ENCODE results near the gene UBC. TPM values are rescaled to one million over a fixed set of nuclear protein-coding genes. Genes with fewer than 3 reads are reported as not detected.
"Not testable (repeated sequence)": the region's sequence is repeated elsewhere in the genome, so short reads cannot be mapped to it uniquely, and the experiment has no call there.

UBC gene
- total RNA-seq, 2 donors from 2014 or later: 938 to 1,145 TPM

DNA sequence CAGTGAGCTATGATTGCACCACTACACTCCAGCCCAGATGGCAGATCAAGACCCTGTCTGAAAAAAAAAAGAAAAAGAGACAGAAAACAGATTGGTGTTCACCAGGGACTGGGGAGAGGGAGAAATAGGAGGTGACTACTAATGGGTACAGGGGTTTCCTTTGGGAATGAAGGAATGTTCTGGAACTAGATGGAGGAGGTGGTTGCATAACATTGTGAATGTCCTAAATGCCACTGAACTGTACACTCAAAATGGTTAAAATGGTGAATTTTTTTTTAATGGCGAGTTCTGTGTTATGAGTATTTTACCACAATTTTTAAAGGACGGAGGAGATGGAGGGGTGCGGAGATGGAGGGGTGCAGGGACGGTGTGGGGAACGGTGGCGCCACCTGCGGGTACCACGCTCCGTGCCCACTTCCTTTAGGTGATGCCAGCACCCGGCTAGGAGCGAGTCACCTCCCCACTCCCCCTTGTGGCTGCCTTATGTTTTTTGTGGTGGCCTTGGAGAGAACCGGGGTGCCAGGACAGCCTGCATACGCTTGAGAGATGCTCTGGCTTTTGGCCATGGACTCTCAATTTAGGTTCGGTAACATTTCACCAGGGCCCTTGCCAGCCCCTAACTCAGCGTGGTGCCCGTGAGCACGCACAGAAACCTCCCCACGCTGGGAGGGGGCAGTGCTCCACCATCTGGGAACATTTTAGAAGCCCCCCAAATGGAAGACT is 16.1 kb downstream of the UBC start:
- TF ChIP-seq, protein P1, sequence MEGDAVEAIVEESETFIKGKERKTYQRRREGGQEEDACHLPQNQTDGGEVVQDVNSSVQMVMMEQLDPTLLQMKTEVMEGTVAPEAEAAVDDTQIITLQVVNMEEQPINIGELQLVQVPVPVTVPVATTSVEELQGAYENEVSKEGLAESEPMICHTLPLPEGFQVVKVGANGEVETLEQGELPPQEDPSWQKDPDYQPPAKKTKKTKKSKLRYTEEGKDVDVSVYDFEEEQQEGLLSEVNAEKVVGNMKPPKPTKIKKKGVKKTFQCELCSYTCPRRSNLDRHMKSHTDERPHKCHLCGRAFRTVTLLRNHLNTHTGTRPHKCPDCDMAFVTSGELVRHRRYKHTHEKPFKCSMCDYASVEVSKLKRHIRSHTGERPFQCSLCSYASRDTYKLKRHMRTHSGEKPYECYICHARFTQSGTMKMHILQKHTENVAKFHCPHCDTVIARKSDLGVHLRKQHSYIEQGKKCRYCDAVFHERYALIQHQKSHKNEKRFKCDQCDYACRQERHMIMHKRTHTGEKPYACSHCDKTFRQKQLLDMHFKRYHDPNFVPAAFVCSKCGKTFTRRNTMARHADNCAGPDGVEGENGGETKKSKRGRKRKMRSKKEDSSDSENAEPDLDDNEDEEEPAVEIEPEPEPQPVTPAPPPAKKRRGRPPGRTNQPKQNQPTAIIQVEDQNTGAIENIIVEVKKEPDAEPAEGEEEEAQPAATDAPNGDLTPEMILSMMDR (IDR thresholded peaks at IDR 0.05): peak; percentile 25 to 56
- DNase-seq (ENCODE audit: low spot score): no peak
- no peak overlapping the region for H3K27ac ChIP-seq
- no peaks in the 10 kb centered on the region for H3K27me3 ChIP-seq
- H3K4me1 ChIP-seq: peaks cover 0 to 3% of the 10 kb centered on the region in 2 donors
- H3K36me3 ChIP-seq: no peaks in the 10 kb centered on the region
- H3K9me3 ChIP-seq: no peaks in the 10 kb centered on the region
- H3K4me3 ChIP-seq: no peak overlapping the region

DNA sequence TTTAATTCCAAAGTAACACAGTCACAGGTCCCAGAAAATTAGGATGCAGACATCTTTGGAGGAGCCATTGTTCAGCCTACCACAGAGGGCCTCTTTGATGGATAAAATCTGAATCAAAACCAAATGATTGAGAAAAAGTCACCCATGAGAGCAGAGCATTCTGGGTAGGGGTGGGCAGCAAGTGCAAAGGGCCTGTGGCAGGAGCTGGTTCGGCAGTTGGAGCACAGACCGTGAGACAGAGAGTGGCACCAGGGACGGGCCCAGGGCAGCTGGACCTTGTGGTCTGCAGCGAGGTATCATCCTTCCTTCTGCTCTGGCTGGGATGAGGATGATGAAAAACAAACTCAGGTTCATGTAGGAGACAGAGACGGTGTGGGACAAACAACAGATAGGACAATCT is 18.0 kb downstream of the UBC start:
- Histone ChIP-seq H3K36me3 (no peaks in the 10 kb centered on the region), H3K27ac (no peak overlapping the region), H3K4me3 (no peak overlapping the region), H3K27me3 (no peaks in the 10 kb centered on the region), H3K9me3 (no peaks in the 10 kb centered on the region), H3K4me1 (peaks cover 0 to 3% of the 10 kb centered on the region in 2 donors)
- TF ChIP-seq, protein P1 (IDR thresholded peaks at IDR 0.05): no peak
- no peak for DNase-seq (ENCODE audit: low spot score)

DNA sequence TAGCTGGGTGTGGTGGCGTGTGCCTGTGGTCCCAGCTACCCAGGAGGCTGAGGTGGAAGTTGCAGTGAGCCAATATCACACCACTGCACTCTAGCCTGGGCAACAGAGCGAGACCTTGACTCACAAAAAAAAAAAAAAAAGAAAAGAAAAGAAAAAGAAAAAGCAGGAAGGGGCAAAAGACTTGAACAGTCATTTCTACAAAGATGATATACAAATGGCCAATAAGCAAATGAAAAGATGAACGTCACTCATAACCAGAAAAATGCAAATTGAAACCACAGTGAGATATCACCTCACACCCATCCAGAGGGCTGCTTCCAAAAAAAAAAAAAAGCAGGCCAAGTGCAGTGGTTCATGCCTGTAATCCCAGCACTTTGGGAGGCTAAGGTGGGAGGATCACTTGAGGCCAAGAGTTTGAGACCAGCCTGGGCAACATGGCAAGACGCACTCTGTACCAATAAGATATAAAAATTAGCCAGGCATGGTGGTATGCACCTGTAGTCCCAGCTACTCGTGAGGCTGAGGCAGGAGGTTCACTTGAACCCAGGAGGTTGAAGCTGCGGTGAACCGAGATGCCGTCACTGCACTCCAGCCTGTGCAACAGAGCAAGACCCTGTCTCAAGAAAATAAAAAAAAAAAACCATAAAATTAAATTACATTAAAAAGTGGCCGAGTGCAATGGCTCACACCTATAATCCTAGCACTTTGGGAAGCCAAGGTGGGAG is 20.5 kb downstream of the UBC start:
- Histone ChIP-seq H3K36me3 (no peaks in the 10 kb centered on the region), H3K27me3 (no peaks in the 10 kb centered on the region), H3K4me1 (peaks cover 0 to 3% of the 10 kb centered on the region in 2 donors), H3K4me3 (no peak overlapping the region), H3K9me3 (no peaks in the 10 kb centered on the region), H3K27ac (no peak overlapping the region)
- TF ChIP-seq, protein P1 (IDR thresholded peaks at IDR 0.05): no peak
- no peak for DNase-seq (ENCODE audit: low spot score)

DNA sequence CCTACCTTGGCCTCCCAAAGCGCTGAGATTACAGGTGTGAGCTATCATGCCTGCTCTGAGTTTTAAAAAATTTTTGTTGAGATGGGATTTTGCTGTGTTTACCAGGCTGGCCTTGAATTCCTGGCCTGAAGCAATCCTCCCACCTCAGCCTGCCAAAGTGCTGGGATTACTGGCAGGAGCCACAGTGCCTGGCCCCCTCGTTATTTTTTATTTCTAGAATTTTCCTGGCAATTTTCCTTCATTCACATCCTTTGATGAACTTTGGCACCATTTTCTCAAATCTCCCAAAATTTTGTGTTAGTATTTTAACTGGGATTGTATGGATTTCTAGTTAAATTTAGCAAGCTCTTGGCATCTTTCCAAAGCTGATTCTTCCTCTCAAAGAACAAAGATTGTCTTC is 26.2 kb downstream of the UBC start:
- no peaks in the 10 kb centered on the region for H3K36me3 ChIP-seq
- H3K9me3 ChIP-seq: no peaks in the 10 kb centered on the region
- no peak overlapping the region for H3K4me3 ChIP-seq
- DNase-seq (ENCODE audit: low spot score): no peak
- TF ChIP-seq, protein P1 (IDR thresholded peaks at IDR 0.05): no peak
- no peaks in the 10 kb centered on the region for H3K4me1 ChIP-seq
- no peaks in the 10 kb centered on the region for H3K27me3 ChIP-seq
- no peak overlapping the region for H3K27ac ChIP-seq

DNA sequence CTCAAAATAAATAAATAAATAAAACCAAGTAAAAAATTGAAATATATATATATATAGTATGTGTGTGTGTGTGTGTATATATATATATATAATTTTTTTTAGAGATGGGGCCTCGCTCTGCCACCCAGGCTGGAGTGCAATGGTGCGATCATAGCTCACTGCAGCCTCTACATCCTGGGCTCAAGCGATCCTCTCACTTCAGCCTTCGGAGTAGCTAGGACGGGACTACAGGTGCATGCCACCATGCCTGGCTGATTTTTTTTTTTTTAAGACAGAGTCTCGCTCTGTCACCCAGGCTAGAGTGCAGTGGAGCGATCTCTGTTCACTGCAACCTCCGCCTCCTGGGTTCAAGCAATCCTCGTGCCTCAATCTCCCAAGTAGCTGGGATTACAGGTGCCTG is 26.7 kb downstream of the UBC start:
- H3K27me3 ChIP-seq; H3K9me3 ChIP-seq; H3K27ac ChIP-seq; H3K4me1 ChIP-seq; H3K36me3 ChIP-seq; DNase-seq (ENCODE audit: low spot score); H3K4me3 ChIP-seq: not testable (repeated sequence)

DNA sequence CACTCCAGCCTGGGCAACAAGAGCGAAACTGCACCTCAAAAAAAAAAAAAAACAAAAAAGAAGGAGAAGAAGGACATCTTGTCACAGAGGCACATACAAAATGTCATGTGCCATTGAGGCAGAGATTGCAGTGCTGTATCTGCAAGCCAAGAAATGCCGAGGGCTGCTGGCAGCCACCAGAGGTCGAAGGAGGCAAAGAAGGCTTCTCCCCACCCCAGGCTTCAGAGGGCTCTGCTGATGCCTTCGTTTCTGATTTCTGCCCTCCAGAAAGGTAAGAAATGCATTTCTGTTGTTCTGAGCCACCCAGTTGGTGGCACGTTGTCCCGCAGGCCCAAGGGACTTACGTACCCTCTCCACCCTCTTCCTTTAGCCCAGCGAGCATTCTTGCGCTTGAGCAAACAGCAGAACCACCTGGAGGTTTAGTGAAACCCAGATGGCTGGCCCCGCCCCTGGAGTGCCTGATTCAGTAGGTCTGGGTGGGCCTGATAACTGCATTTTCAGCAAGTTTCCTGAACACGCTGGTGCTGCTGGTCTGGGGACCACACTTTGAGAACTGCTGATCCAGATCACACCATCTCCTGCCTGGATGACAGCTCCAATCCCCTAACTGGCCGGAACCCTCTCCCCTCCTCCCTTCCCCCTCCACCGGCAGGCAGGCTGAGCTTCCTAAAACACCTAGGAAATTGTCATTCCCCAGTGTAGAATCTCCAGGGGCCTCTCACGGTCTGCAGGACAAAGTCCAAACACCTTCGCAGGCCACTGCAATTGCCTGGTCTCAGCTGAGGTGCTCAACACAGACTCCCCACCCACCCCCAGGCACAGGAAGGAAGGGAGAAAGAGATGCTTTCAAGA is 29.6 kb downstream of the UBC start:
- no peak for DNase-seq (ENCODE audit: low spot score)
- H3K4me1 ChIP-seq: no peaks in the 10 kb centered on the region
- TF ChIP-seq, protein P1 (IDR thresholded peaks at IDR 0.05): no peak
- no peak overlapping the region for H3K27ac ChIP-seq
- H3K36me3 ChIP-seq: no peaks in the 10 kb centered on the region
- H3K4me3 ChIP-seq: no peak overlapping the region
- H3K9me3 ChIP-seq: no peaks in the 10 kb centered on the region
- H3K27me3 ChIP-seq: no peaks in the 10 kb centered on the region

All from right atrium auricular region (tissue), 2 donors.